ENCODE measurements around the gene COX6A2.
A peak's percentile ranks its signal among the peaks of the same experiment; 100 is the strongest.

Gene COX6A2

GRCh38 chr16:31429314-31429713 lies 1.2 kb upstream of the COX6A2 start:
- WGBS (ENCODE audit: insufficient coverage) = no CpG with 5 or more reads among the region's 1 CpG
- H3K27me3 ChIP-seq (replicated peaks in 2 of 5; ENCODE audit: control insufficient read depth in 4 of 5, insufficient read depth in 5 of 5, low read length in 4 of 5) = no peaks in the 10 kb centered on the region
- no peak for DNase-seq
- no peak overlapping the region for H3K4me3 ChIP-seq (ENCODE audit: control insufficient read depth in 1 of 7, extremely low read depth in 1 of 7, insufficient read depth in 4 of 7, low read depth in 2 of 7, low read length in 6 of 7)
- POLR2A ChIA-PET = interaction anchor here (0.7 kb wide), 1 partner anchor 22 kb away, joined by 5 read pairs; no protein-coding TSS in a partner anchor
- no peaks in the 10 kb centered on the region for H3K36me3 ChIP-seq (ENCODE audit: control insufficient read depth in 4 of 4, insufficient read depth in 4 of 4, low read length in 3 of 4)
- H3K9me3 ChIP-seq (ENCODE audit: control extremely low read depth in 1 of 5, control insufficient read depth in 4 of 5, insufficient read depth in 2 of 5, low read depth in 1 of 5, low read length in 4 of 5) = no peaks in the 10 kb centered on the region
- H3K27ac ChIP-seq (ENCODE audit: insufficient read depth in 1 of 2, low read depth in 1 of 2, low read length in 2 of 2, poor library complexity in 1 of 2, severe bottlenecking in 2 of 2) = no peak overlapping the region
- peaks cover 0 to 6% (median 3%) of the 10 kb centered on the region in 4 experiments for H3K4me1 ChIP-seq (ENCODE audit: control extremely low read depth in 1 of 4, control insufficient read depth in 4 of 4, insufficient read depth in 4 of 4, low read length in 3 of 4)
- CTCF ChIA-PET = interaction anchor here (0.7 to 4.2 kb wide), 3 partner anchors 11 to 31 kb away, joined by 3 to 11 read pairs (median 9); partner anchors contain the start of gene ZNF843

- WGBS (ENCODE audit: insufficient coverage) = 100% methylated on average over 5 of the region's 7 CpGs
- no peaks in the 10 kb centered on the region for H3K36me3 ChIP-seq (ENCODE audit: control insufficient read depth in 4 of 4, insufficient read depth in 4 of 4, low read length in 3 of 4)
- no peak overlapping the region for H3K27ac ChIP-seq (ENCODE audit: insufficient read depth in 1 of 2, low read depth in 1 of 2, low read length in 2 of 2, poor library complexity in 1 of 2, severe bottlenecking in 2 of 2)
- no peaks in the 10 kb centered on the region for H3K27me3 ChIP-seq (replicated peaks in 2 of 5; ENCODE audit: control insufficient read depth in 4 of 5, insufficient read depth in 5 of 5, low read length in 4 of 5)
- POLR2A ChIA-PET = no interaction called here
- H3K4me1 ChIP-seq (ENCODE audit: control extremely low read depth in 1 of 4, control insufficient read depth in 4 of 4, insufficient read depth in 4 of 4, low read length in 3 of 4) = peaks cover 0 to 6% (median 3%) of the 10 kb centered on the region in 4 experiments
- H3K4me3 ChIP-seq (ENCODE audit: control insufficient read depth in 1 of 7, extremely low read depth in 1 of 7, insufficient read depth in 4 of 7, low read depth in 2 of 7, low read length in 6 of 7) = no peak overlapping the region
- CTCF ChIA-PET = interaction anchor here (0.7 to 4.2 kb wide), 4 partner anchors 12 to 46 kb away, joined by 3 to 11 read pairs (median 6); partner anchors contain the start of gene ZNF843
- no peaks in the 10 kb centered on the region for H3K9me3 ChIP-seq (ENCODE audit: control extremely low read depth in 1 of 5, control insufficient read depth in 4 of 5, insufficient read depth in 2 of 5, low read depth in 1 of 5, low read length in 4 of 5)
- no peak for DNase-seq
Observed at GRCh38 chr16:31428638-31429247, 583 bp upstream of the COX6A2 start.

DNA sequence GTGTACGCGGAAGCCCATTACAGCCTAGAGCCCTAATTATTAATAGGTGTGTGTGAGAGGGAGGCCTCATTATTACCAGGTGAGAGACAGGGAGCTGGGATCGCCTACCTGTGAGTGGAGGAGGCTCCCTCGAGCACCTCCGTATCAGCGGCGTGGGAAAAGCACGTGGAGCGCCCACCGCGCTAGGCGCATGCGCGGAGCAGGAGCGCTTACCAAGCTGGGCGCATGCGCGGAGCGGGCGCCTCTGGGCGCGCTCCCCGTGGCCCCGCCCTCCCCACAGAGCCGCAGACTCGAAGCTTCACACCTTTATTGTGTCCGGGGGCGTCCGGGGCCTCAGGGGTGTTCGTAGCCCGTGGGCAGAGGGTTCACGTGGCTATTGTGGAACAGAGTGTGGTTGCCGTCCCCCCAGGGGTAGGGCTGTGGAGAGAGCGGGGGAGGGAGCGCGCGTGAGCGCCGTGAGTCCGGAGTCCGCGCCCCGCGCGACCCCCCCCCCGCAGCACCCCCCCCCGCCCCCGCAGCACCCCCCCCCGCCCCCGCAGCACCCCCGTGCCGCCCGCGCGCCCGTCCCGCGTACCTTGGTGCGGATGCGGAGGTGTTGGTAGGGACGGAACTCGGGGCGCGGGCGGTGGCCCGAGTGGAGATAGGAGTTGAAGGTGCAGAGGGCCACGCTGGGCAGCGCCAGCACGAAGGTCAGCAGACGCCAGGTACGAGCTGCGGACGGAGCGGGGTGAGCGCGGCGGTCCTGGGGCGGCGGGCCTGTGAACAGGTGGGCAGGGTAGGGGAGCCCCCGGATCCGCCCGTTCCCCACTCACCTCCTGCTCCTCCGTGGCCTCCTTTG lies 500 bp downstream of the COX6A2 start:
- Histone ChIP-seq H3K9me3 (ENCODE audit: control extremely low read depth in 1 of 5, control insufficient read depth in 4 of 5, insufficient read depth in 2 of 5, low read depth in 1 of 5, low read length in 4 of 5) (no peaks in the 10 kb centered on the region), H3K27ac (ENCODE audit: insufficient read depth in 1 of 2, low read depth in 1 of 2, low read length in 2 of 2, poor library complexity in 1 of 2, severe bottlenecking in 2 of 2) (no peak overlapping the region), H3K36me3 (ENCODE audit: control insufficient read depth in 4 of 4, insufficient read depth in 4 of 4, low read length in 3 of 4) (no peaks in the 10 kb centered on the region), H3K4me3 (ENCODE audit: control insufficient read depth in 1 of 7, extremely low read depth in 1 of 7, insufficient read depth in 4 of 7, low read depth in 2 of 7, low read length in 6 of 7) (peak overlapping the region in 2 of 7 experiments; percentile 11 to 37), H3K4me1 (ENCODE audit: control extremely low read depth in 1 of 4, control insufficient read depth in 4 of 4, insufficient read depth in 4 of 4, low read length in 3 of 4) (peaks cover 0 to 6% (median 3%) of the 10 kb centered on the region in 4 experiments), H3K27me3 (replicated peaks in 2 of 5; ENCODE audit: control insufficient read depth in 4 of 5, insufficient read depth in 5 of 5, low read length in 4 of 5) (no peaks in the 10 kb centered on the region)
- 28% methylated on average over 39 of the region's 83 CpGs for WGBS (ENCODE audit: insufficient coverage)
- peak; percentile 46 to 64 (median 58) for DNase-seq
- ChIA-PET CTCF (interaction anchor here (0.8 to 4.2 kb wide), 4 partner anchors 15 to 45 kb away, joined by 3 to 11 read pairs (median 4); partner anchors contain the start of gene ZNF843), POLR2A (no interaction called here)

DNA sequence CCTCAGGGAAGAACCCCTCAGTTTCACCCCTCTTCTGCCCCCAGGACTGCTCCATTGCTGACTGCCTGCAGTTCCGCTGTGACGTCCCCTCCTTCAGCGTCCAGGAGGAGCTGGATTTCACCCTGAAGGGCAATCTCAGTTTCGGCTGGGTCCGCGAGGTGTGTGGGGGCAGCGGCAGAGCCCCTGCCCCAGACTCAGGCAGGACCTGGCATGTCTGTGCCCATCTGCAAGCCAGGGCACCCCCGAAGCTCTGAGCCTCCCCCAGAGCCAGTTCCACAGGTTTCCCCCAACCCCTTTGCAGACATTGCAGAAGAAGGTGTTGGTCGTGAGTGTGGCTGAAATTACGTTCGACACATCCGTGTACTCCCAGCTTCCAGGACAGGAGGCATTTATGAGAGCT lies 4.4 kb downstream of the COX6A2 start:
- WGBS (ENCODE audit: insufficient coverage) = 88% methylated on average over 10 of the region's 12 CpGs
- Histone ChIP-seq H3K4me3 (ENCODE audit: control insufficient read depth in 1 of 7, extremely low read depth in 1 of 7, insufficient read depth in 4 of 7, low read depth in 2 of 7, low read length in 6 of 7) (no peak overlapping the region), H3K4me1 (ENCODE audit: control extremely low read depth in 1 of 4, control insufficient read depth in 4 of 4, insufficient read depth in 4 of 4, low read length in 3 of 4) (peaks cover 0 to 6% (median 6%) of the 10 kb centered on the region in 4 experiments), H3K27ac (ENCODE audit: insufficient read depth in 1 of 2, low read depth in 1 of 2, low read length in 2 of 2, poor library complexity in 1 of 2, severe bottlenecking in 2 of 2) (no peak overlapping the region), H3K9me3 (ENCODE audit: control extremely low read depth in 1 of 5, control insufficient read depth in 4 of 5, insufficient read depth in 2 of 5, low read depth in 1 of 5, low read length in 4 of 5) (peaks cover 0 to 4% (median 0%) of the 10 kb centered on the region in 5 experiments), H3K36me3 (ENCODE audit: control insufficient read depth in 4 of 4, insufficient read depth in 4 of 4, low read length in 3 of 4) (no peaks in the 10 kb centered on the region), H3K27me3 (replicated peaks in 2 of 5; ENCODE audit: control insufficient read depth in 4 of 5, insufficient read depth in 5 of 5, low read length in 4 of 5) (no peaks in the 10 kb centered on the region)
- ChIA-PET POLR2A (interaction anchor here (0.6 kb wide), 1 partner anchor 22 kb away, joined by 3 read pairs; no protein-coding TSS in a partner anchor), CTCF (interaction anchor here (1.6 kb wide), 1 partner anchor 38 kb away, joined by 3 read pairs; no protein-coding TSS in a partner anchor)
- no peak for DNase-seq

- Histone ChIP-seq H3K4me3 (ENCODE audit: control insufficient read depth in 1 of 7, extremely low read depth in 1 of 7, insufficient read depth in 4 of 7, low read depth in 2 of 7, low read length in 6 of 7) (no peak overlapping the region), H3K27me3 (replicated peaks in 2 of 5; ENCODE audit: control insufficient read depth in 4 of 5, insufficient read depth in 5 of 5, low read length in 4 of 5) (no peaks in the 10 kb centered on the region), H3K9me3 (ENCODE audit: control extremely low read depth in 1 of 5, control insufficient read depth in 4 of 5, insufficient read depth in 2 of 5, low read depth in 1 of 5, low read length in 4 of 5) (peaks cover 0 to 4% (median 0%) of the 10 kb centered on the region in 5 experiments), H3K27ac (ENCODE audit: insufficient read depth in 1 of 2, low read depth in 1 of 2, low read length in 2 of 2, poor library complexity in 1 of 2, severe bottlenecking in 2 of 2) (no peak overlapping the region), H3K36me3 (ENCODE audit: control insufficient read depth in 4 of 4, insufficient read depth in 4 of 4, low read length in 3 of 4) (no peaks in the 10 kb centered on the region), H3K4me1 (ENCODE audit: control extremely low read depth in 1 of 4, control insufficient read depth in 4 of 4, insufficient read depth in 4 of 4, low read length in 3 of 4) (peaks cover 0 to 6% (median 6%) of the 10 kb centered on the region in 4 experiments)
- POLR2A ChIA-PET = no interaction called here
- no peak for DNase-seq
- WGBS (ENCODE audit: insufficient coverage) = 67% methylated on average over 3 of the region's 3 CpGs
- CTCF ChIA-PET = no interaction called here
Observed at GRCh38 chr16:31423241-31423640, 4.9 kb downstream of the COX6A2 start.

DNA sequence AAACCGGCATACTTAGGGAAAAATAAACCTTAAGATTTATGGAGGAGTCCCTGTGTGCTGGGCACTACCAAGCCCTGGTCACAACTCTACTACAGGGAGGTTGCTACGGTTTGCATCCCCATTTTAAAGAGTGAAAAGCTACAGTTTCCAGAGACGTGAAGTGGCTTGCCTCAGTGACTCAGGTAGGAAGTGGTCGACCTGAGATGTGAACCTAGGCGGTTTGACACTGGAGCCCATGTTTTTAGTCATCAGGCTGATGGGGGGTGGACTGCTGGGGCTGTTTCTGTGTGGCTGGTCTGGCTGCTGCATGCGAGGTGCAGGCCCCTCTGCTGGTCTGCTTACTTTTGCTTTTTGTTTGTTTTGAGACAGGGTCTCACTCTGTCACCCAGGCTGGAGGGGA lies 6.6 kb downstream of the COX6A2 start:
- ChIA-PET CTCF (interaction anchor here (1.0 to 1.5 kb wide), 2 partner anchors 38 to 115 kb away, joined by 3 to 5 read pairs; no protein-coding TSS in a partner anchor), POLR2A (no interaction called here)
- H3K4me1 ChIP-seq (ENCODE audit: control extremely low read depth in 1 of 4, control insufficient read depth in 4 of 4, insufficient read depth in 4 of 4, low read length in 3 of 4) = peaks cover 0 to 6% (median 0%) of the 10 kb centered on the region in 4 experiments
- peaks cover 0 to 4% (median 0%) of the 10 kb centered on the region in 5 experiments for H3K9me3 ChIP-seq (ENCODE audit: control extremely low read depth in 1 of 5, control insufficient read depth in 4 of 5, insufficient read depth in 2 of 5, low read depth in 1 of 5, low read length in 4 of 5)
- 90% methylated on average over 6 of the region's 6 CpGs for WGBS (ENCODE audit: insufficient coverage)
- no peak for DNase-seq
- H3K27ac ChIP-seq (ENCODE audit: insufficient read depth in 1 of 2, low read depth in 1 of 2, low read length in 2 of 2, poor library complexity in 1 of 2, severe bottlenecking in 2 of 2) = no peak overlapping the region
- H3K4me3 ChIP-seq (ENCODE audit: control insufficient read depth in 1 of 7, extremely low read depth in 1 of 7, insufficient read depth in 4 of 7, low read depth in 2 of 7, low read length in 6 of 7) = no peak overlapping the region
- H3K27me3 ChIP-seq (replicated peaks in 2 of 5; ENCODE audit: control insufficient read depth in 4 of 5, insufficient read depth in 5 of 5, low read length in 4 of 5) = no peaks in the 10 kb centered on the region
- H3K36me3 ChIP-seq (ENCODE audit: control insufficient read depth in 4 of 4, insufficient read depth in 4 of 4, low read length in 3 of 4) = no peaks in the 10 kb centered on the region
